Astrocyte (in vitro differentiated cells and primary cell): ENCODE data around the gene ROR2. TPM values are rescaled to one million over a fixed set of nuclear protein-coding genes. Genes with fewer than 3 reads are reported as not detected.

Experiments used
- DNase-seq: peaks from one replicate; pipeline ENCODE4 v3.0.0-alpha.2; 2010; ENCODE audit warnings: low read depth
- FAIRE-seq: peaks from 2 replicates; lab custom pipeline; 2011; peaks lifted over from hg19 to GRCh38; lab: Jason Lieb, UNC
- H2AFZ ChIP-seq: 2 replicates; pipeline ENCODE4 v1.6.0; 2012; ENCODE audit warnings: low read depth, low read length, inconsistent platforms
- H3K27ac ChIP-seq: 2 replicates; pipeline ENCODE4 v1.5.1; 2011; ENCODE audit warnings: low read depth, low read length, inconsistent platforms
- H3K27me3 ChIP-seq: 2 replicates; pipeline ENCODE4 v1.6.0; 2011; ENCODE audit warnings: low read length, inconsistent platforms; ENCODE audit not compliant: insufficient read depth
- H3K36me3 ChIP-seq: 2 replicates; pipeline ENCODE4 v1.5.1; 2011; ENCODE audit warnings: low read length, inconsistent platforms; ENCODE audit not compliant: insufficient read depth
- H3K4me1 ChIP-seq: 2 replicates; pipeline ENCODE4 v1.5.1; 2011; ENCODE audit warnings: low read length, inconsistent platforms; ENCODE audit not compliant: insufficient read depth
- H3K4me2 ChIP-seq: 2 replicates; pipeline ENCODE4 v1.6.0; 2012; ENCODE audit warnings: low read length, inconsistent platforms
- H3K4me3 ChIP-seq: 2 replicates; pipeline ENCODE4 v1.5.1; 2011; ENCODE audit warnings: low read depth, mild to moderate bottlenecking, low read length, inconsistent platforms; ENCODE audit not compliant: insufficient read depth
- H3K79me2 ChIP-seq: 2 replicates; pipeline ENCODE4 v1.6.0; 2012; ENCODE audit warnings: mild to moderate bottlenecking, low read length, inconsistent platforms; ENCODE audit not compliant: insufficient read depth
- H3K9ac ChIP-seq: 2 replicates; pipeline ENCODE4 v1.6.0; 2012; ENCODE audit warnings: mild to moderate bottlenecking, low read length, inconsistent platforms
- H3K9me3 ChIP-seq: 2 replicates; pipeline ENCODE4 v1.5.1; 2012; ENCODE audit warnings: low read depth, mild to moderate bottlenecking, low read length, inconsistent platforms; ENCODE audit not compliant: insufficient read depth
- H4K20me1 ChIP-seq: 2 replicates; pipeline ENCODE4 v1.6.0; 2012; ENCODE audit warnings: low read length, inconsistent platforms; ENCODE audit not compliant: insufficient read depth
- H3K27ac Mint-ChIP-seq: one replicate; pipeline ENCODE4 v1.8.0; 2021; ENCODE audit warnings: mild to moderate bottlenecking, mixed read lengths; ENCODE audit not compliant: unreplicated experiment
- H3K27me3 Mint-ChIP-seq: one replicate; pipeline ENCODE4 v1.8.0; 2021; ENCODE audit warnings: low read depth, mixed read lengths; ENCODE audit not compliant: unreplicated experiment
- H3K36me3 Mint-ChIP-seq: one replicate; pipeline ENCODE4 v1.8.0; 2021; ENCODE audit warnings: low read depth, mixed read lengths; ENCODE audit not compliant: unreplicated experiment
- H3K4me1 Mint-ChIP-seq: one replicate; pipeline ENCODE4 v1.8.0; 2021; ENCODE audit warnings: low read depth, mixed read lengths; ENCODE audit not compliant: unreplicated experiment
- H3K4me3 Mint-ChIP-seq: one replicate; pipeline ENCODE4 v1.8.0; 2021; ENCODE audit warnings: mild to moderate bottlenecking, moderate library complexity, mixed read lengths; ENCODE audit not compliant: unreplicated experiment
- H3K9me3 Mint-ChIP-seq: one replicate; pipeline ENCODE4 v1.8.0; 2021; ENCODE audit warnings: mild to moderate bottlenecking, mixed read lengths; ENCODE audit not compliant: unreplicated experiment
- CTCF ChIP-seq: IDR thresholded peaks from 2 replicates; pipeline ENCODE4 v1.5.1; 2011; ENCODE audit warnings: low read depth, mild to moderate bottlenecking, inconsistent platforms, low read length, moderate library complexity; ENCODE audit not compliant: insufficient read depth
- EZH2 ChIP-seq: IDR thresholded peaks from 2 replicates; pipeline ENCODE4 v1.6.1; 2012; ENCODE audit warnings: mild to moderate bottlenecking, low read length, inconsistent platforms; ENCODE audit not compliant: insufficient read depth
- total RNA-seq: library from RNA; stranded (reverse); gene quantifications from 2 replicates; pipeline ENCODE4 v1.2.1, GENCODE V29; 2021

The ROR2 gene
- total RNA-seq, 1 donor from 2014 or later = 4.9 TPM

- no peaks in the 10 kb centered on the region for H3K27me3 ChIP-seq
- TF ChIP-seq EZH2 = no peak
- no peak for TF ChIP-seq CTCF
- H3K79me2 ChIP-seq = no peaks in the 10 kb centered on the region
- H3K4me3 Mint-ChIP-seq = no peak overlapping the region
- H3K9me3 ChIP-seq = peaks cover 3% of the 10 kb centered on the region
- no peak overlapping the region for H3K27ac Mint-ChIP-seq
- no peak overlapping the region for H3K27ac ChIP-seq
- H3K27me3 Mint-ChIP-seq = no peaks in the 10 kb centered on the region
- DNase-seq (no peak), FAIRE-seq (no peak)
- peaks cover 7% of the 10 kb centered on the region for H3K4me1 Mint-ChIP-seq
- no peak overlapping the region for H3K9ac ChIP-seq
- H3K36me3 ChIP-seq = no peaks in the 10 kb centered on the region
- H3K4me2 ChIP-seq = no peak overlapping the region
- H3K36me3 Mint-ChIP-seq = peaks cover 4% of the 10 kb centered on the region
- no peak overlapping the region for H2AFZ ChIP-seq
- H3K4me3 ChIP-seq = no peak overlapping the region
- no peaks in the 10 kb centered on the region for H4K20me1 ChIP-seq
- no peaks in the 10 kb centered on the region for H3K9me3 Mint-ChIP-seq
- H3K4me1 ChIP-seq = peaks cover 5% of the 10 kb centered on the region
Measured at GRCh38 chr9:91858213-91859030, 91.6 kb downstream of the ROR2 start.

GRCh38 chr9:91857291-91858212 lies 92.5 kb downstream of the ROR2 start:
- Mint-ChIP-seq H3K27ac (peak overlapping the region; percentile 44), H3K36me3 (peaks cover 4% of the 10 kb centered on the region), H3K4me1 (peaks cover 7% of the 10 kb centered on the region), H3K9me3 (no peaks in the 10 kb centered on the region), H3K27me3 (peaks cover 2% of the 10 kb centered on the region), H3K4me3 (no peak overlapping the region)
- H3K4me1 ChIP-seq = peaks cover 5% of the 10 kb centered on the region
- no peak overlapping the region for H3K4me3 ChIP-seq
- H3K27me3 ChIP-seq = no peaks in the 10 kb centered on the region
- no peak overlapping the region for H3K27ac ChIP-seq
- H2AFZ ChIP-seq = peak overlapping the region; percentile 47
- H3K9me3 ChIP-seq = peaks cover 3% of the 10 kb centered on the region
- peak overlapping the region; percentile 1 for H3K4me2 ChIP-seq
- no peaks in the 10 kb centered on the region for H3K79me2 ChIP-seq
- H4K20me1 ChIP-seq = no peaks in the 10 kb centered on the region
- DNase-seq (peak; percentile 11), FAIRE-seq (no peak)
- TF ChIP-seq EZH2 (no peak), CTCF (no peak)
- no peaks in the 10 kb centered on the region for H3K36me3 ChIP-seq
- H3K9ac ChIP-seq = peak overlapping the region; percentile 12
